Measurements from ENCODE around the gene PDAP1.

GRCh38 chr7:99394188-99394502, 14.3 kb downstream of the PDAP1 start:
- TF ChIP-seq NRF1 (conservative IDR thresholded peaks at IDR 0.05 in 1 of 2, IDR thresholded peaks at IDR 0.05 in 1 of 2) (no peak), GTF3C2 (IDR thresholded peaks at IDR 0.05; ENCODE audit: borderline replicate concordance, extremely low read depth, insufficient read length) (no peak)

Data from K562 (cell line).